ENCODE data around the gene ITPR1.

- TF ChIP-seq CTCF (IDR thresholded peaks at IDR 0.05) (no peak), POLR2AphosphoS5 (IDR thresholded peaks at IDR 0.05) (no peak), POLR2A (IDR thresholded peaks at IDR 0.05) (no peak), EP300 (IDR thresholded peaks at IDR 0.05) (no peak)
Measured at GRCh38 chr3:4584456-4585249, 91.5 kb downstream of the ITPR1 start.
